Measurements from ENCODE around the gene IRF2. TPM values are rescaled to one million over a fixed set of nuclear protein-coding genes. Genes with fewer than 3 reads are reported as not detected.

The IRF2 gene
- total and polyA plus RNA-seq, 2 donors (not counting 1 experiment from before 2014, with no cell fraction given) = 67.8 to 68.2 TPM

GRCh38 chr4:184376923-184377322 is 97.4 kb downstream of the IRF2 start:
- ATAC-seq (ENCODE audit: low read depth) = no peak
- no peak overlapping the region for H3K4me3 Mint-ChIP-seq

More at GRCh38 chr4:184376923-184377322, 97.4 kb downstream of the IRF2 start:
- Histone ChIP-seq H3K9me3 (ENCODE audit: control extremely low read depth in 1 of 3, control insufficient read depth in 2 of 3, insufficient read depth in 1 of 3, low read length in 2 of 3) (peaks cover 0 to 18% (median 7%) of the 10 kb centered on the region in 3 donors), H3K4me1 (ENCODE audit: control insufficient read depth in 2 of 2, insufficient read depth in 2 of 2, low read length in 2 of 2) (peaks cover 17 to 31% of the 10 kb centered on the region in 2 donors), H3K27ac (ENCODE audit: low read length in 2 of 2) (no peak overlapping the region), H3K4me3 (ENCODE audit: control extremely low read depth in 1 of 5, extremely low read depth in 1 of 5, insufficient read depth in 1 of 5, low read depth in 2 of 5, low read length in 4 of 5) (no peak overlapping the region), H3K4me2 (replicated peaks; ENCODE audit: low read depth, low read length, poor library complexity, severe bottlenecking) (no peak overlapping the region), H3K9ac (ENCODE audit: low read length) (no peak overlapping the region), H2AFZ (ENCODE audit: insufficient read depth, low read depth, low read length, poor library complexity, severe bottlenecking) (no peak overlapping the region), H3K36me3 (replicated peaks in 1 of 2; ENCODE audit: control extremely low read depth in 1 of 2, control insufficient read depth in 1 of 2, extremely low read depth in 1 of 2, insufficient read depth in 2 of 2, low read length in 1 of 2) (no peaks in the 10 kb centered on the region), H3K27me3 (replicated peaks in 1 of 4; ENCODE audit: control extremely low read depth in 1 of 4, control insufficient read depth in 3 of 4, insufficient read depth in 4 of 4, low read length in 3 of 4) (no peaks in the 10 kb centered on the region), H3K79me2 (ENCODE audit: control insufficient read depth, insufficient read depth, low read length) (peaks cover 16% of the 10 kb centered on the region), H4K20me1 (ENCODE audit: control insufficient read depth, insufficient read depth, low read length, poor library complexity, severe bottlenecking) (no peaks in the 10 kb centered on the region)
- no peaks in the 10 kb centered on the region for H3K27me3 Mint-ChIP-seq
- intact Hi-C loops (cut with micrococcal nuclease) = no loop called here
- no CpG with 5 or more reads among the region's 1 CpG for WGBS (ENCODE audit: insufficient coverage)
- POLR2A ChIA-PET = no interaction called here
- TF ChIP-seq CTCF (IDR thresholded peaks at IDR 0.05) (no peak), EZH2 (IDR thresholded peaks at IDR 0.05; ENCODE audit: borderline replicate concordance, insufficient read depth, low read depth, low read length, poor library complexity, severe bottlenecking) (no peak)
- no peak for DNase-seq
- CTCF ChIA-PET = no interaction called here
- H3K27ac Mint-ChIP-seq = no peak overlapping the region
- H3K9me3 Mint-ChIP-seq (ENCODE audit: insufficient read depth) = no peaks in the 10 kb centered on the region
- peaks cover 44% of the 10 kb centered on the region for H3K4me1 Mint-ChIP-seq
